WTC11 (cell line): Measurements from ENCODE around the gene SHLD1. TPM values are rescaled to one million over a fixed set of nuclear protein-coding genes. Genes with fewer than 3 reads are reported as not detected.

Experiments
- ATAC-seq: fragments of 200-7000 bp; cut with Tn5 transposase; 2 replicates; pipeline ENCODE4 v1.10.0; 2021; ENCODE audit warnings: mild to moderate bottlenecking, moderate library complexity
- CTCF ChIA-PET: fragments of 300-600 bp; sonication (Branson Sonifier 250); formaldehyde crosslinking; loops from one replicate; lab custom pipeline; 2021; ENCODE audit warnings: antibody characterized with exemption; lab: Charles Lee
- POLR2A ChIA-PET: fragments of 350-600 bp; sonication (Branson Sonifier 250); formaldehyde crosslinking; loops from one replicate; lab custom pipeline; 2021; ENCODE audit warnings: antibody characterized with exemption; lab: Charles Lee
- DNase-seq: peaks from one replicate; pipeline ENCODE4 v3.0.0; 2021; ENCODE audit warnings: low spot score
- H3K27ac Mint-ChIP-seq: 2 replicates; pipeline ENCODE4 v1.8.0; 2021; ENCODE audit warnings: mixed read lengths
- H3K27me3 Mint-ChIP-seq: 2 replicates; pipeline ENCODE4 v1.8.0; 2021; ENCODE audit warnings: low read depth, mild to moderate bottlenecking, moderate library complexity, mixed read lengths
- H3K36me3 Mint-ChIP-seq: 2 replicates; pipeline ENCODE4 v1.8.0; 2021; ENCODE audit warnings: mixed read lengths
- H3K4me1 Mint-ChIP-seq: 2 replicates; pipeline ENCODE4 v1.8.0; 2022; ENCODE audit warnings: mixed read lengths
- H3K4me3 Mint-ChIP-seq: 2 replicates; pipeline ENCODE4 v1.8.0; 2021; ENCODE audit warnings: mild to moderate bottlenecking, moderate library complexity, mixed read lengths
- H3K9me3 Mint-ChIP-seq: 2 replicates; pipeline ENCODE4 v1.8.0; 2021; ENCODE audit warnings: mixed read lengths
- CTCF ChIP-seq: fragments of 200-600 bp; IDR thresholded peaks from 2 replicates; pipeline ENCODE4 v1.8.0; 2022; ENCODE audit warnings: antibody characterized with exemption
- EMX1 ChIP-seq: fragments of 250-450 bp; sonication (Bioruptor Pico); IDR thresholded peaks from 2 replicates; pipeline ENCODE4 v1.8.0; 2021; ENCODE audit warnings: mild to moderate bottlenecking
- ERG ChIP-seq: fragments of 250-450 bp; sonication (Bioruptor Pico); IDR thresholded peaks from 2 replicates; pipeline ENCODE4 v1.8.0; 2021; ENCODE audit warnings: mild to moderate bottlenecking
- ETV6 ChIP-seq: sonication (generic); formaldehyde crosslinking; IDR thresholded peaks from 2 replicates; pipeline ENCODE4 v1.8.1; 2022; ENCODE audit warnings: mild to moderate bottlenecking, missing genetic modification reagents
- FOXJ3 ChIP-seq: sonication (generic); formaldehyde crosslinking; IDR thresholded peaks from 2 replicates; pipeline ENCODE4 v1.9.0; 2021; ENCODE audit warnings: missing genetic modification reagents, mild to moderate bottlenecking, borderline replicate concordance
- GABPB1 ChIP-seq: sonication (generic); formaldehyde crosslinking; IDR thresholded peaks from 2 replicates; pipeline ENCODE4 v1.8.1; 2023; ENCODE audit warnings: mild to moderate bottlenecking, missing genetic modification reagents
- GRHL2 ChIP-seq: fragments of 250-450 bp; sonication (Bioruptor Pico); IDR thresholded peaks from 2 replicates; pipeline ENCODE4 v1.8.0; 2022; ENCODE audit warnings: mild to moderate bottlenecking, moderate library complexity; ENCODE audit not compliant: insufficient replicate concordance, severe bottlenecking
- GTF2I ChIP-seq: fragments of 250-450 bp; sonication (Bioruptor Pico); conservative IDR thresholded peaks from 2 replicates; pipeline ENCODE4 v1.4.0; 2021; ENCODE audit warnings: mild to moderate bottlenecking
- HMGXB4 ChIP-seq: sonication (generic); formaldehyde crosslinking; IDR thresholded peaks from 2 replicates; pipeline ENCODE4 v1.8.1; 2023; ENCODE audit warnings: mild to moderate bottlenecking, moderate library complexity, missing genetic modification reagents
- JAZF1 ChIP-seq: fragments of 250-450 bp; sonication (Bioruptor Pico); IDR thresholded peaks from 2 replicates; pipeline ENCODE4 v1.9.0; 2021; ENCODE audit warnings: moderate library complexity, mild to moderate bottlenecking, inconsistent platforms
- MYBL2 ChIP-seq: sonication (generic); formaldehyde crosslinking; IDR thresholded peaks from 2 replicates; pipeline ENCODE4 v1.8.1; 2023; ENCODE audit warnings: mild to moderate bottlenecking, moderate library complexity, missing genetic modification reagents
- NFE2L1 ChIP-seq: sonication (generic); formaldehyde crosslinking; IDR thresholded peaks from 2 replicates; pipeline ENCODE4 v1.8.1; 2023; ENCODE audit warnings: missing genetic modification reagents
- NFYB ChIP-seq: sonication (generic); formaldehyde crosslinking; conservative IDR thresholded peaks from 2 replicates; pipeline ENCODE4 v1.8.0; 2022; ENCODE audit warnings: low read depth, missing genetic modification reagents
- OVOL2 ChIP-seq: fragments of 250-450 bp; sonication (Bioruptor Pico); IDR thresholded peaks from 2 replicates; pipeline ENCODE4 v1.9.0; 2021; ENCODE audit warnings: mild to moderate bottlenecking, borderline replicate concordance
- PREB ChIP-seq: sonication (generic); formaldehyde crosslinking; IDR thresholded peaks from 2 replicates; pipeline ENCODE4 v1.8.1; 2022; ENCODE audit warnings: mild to moderate bottlenecking, missing genetic modification reagents, moderate library complexity, borderline replicate concordance
- SMAD3 ChIP-seq: sonication (generic); formaldehyde crosslinking; IDR thresholded peaks from 2 replicates; pipeline ENCODE4 v1.8.0; 2022; ENCODE audit warnings: missing genetic modification reagents, mild to moderate bottlenecking, borderline replicate concordance
- TP53 ChIP-seq: sonication (generic); formaldehyde crosslinking; IDR thresholded peaks from 2 replicates; pipeline ENCODE4 v1.8.1; 2023; ENCODE audit warnings: mild to moderate bottlenecking, missing genetic modification reagents
- ZSCAN18 ChIP-seq: fragments of 250-450 bp; sonication (Bioruptor Pico); IDR thresholded peaks from 2 replicates; pipeline ENCODE4 v2.1.2; 2022; ENCODE audit warnings: mild to moderate bottlenecking, moderate library complexity
- total RNA-seq: library from RNA; stranded (reverse); gene quantifications from 3 replicates; pipeline ENCODE4 v1.2.3, GENCODE V29; 2021

Gene SHLD1
- total RNA-seq, 1 experiment from 2014 or later: 4.1 TPM

- TF ChIP-seq ZSCAN18 (CRISPR knock-in tag) (no peak), ETV6 (CRISPR knock-in tag) (no peak), MYBL2 (CRISPR knock-in tag) (no peak), HMGXB4 (CRISPR knock-in tag) (no peak)
- TF ChIP-seq, all 79 proteins: peak for 0
Measured at GRCh38 chr20:5714261-5715041, 35.8 kb upstream of the SHLD1 start (continued).

- CTCF ChIA-PET: interaction anchor here (0.6 kb wide), 1 partner anchor 43 kb away, joined by 5 read pairs; no protein-coding TSS in a partner anchor
- DNase-seq (no peak), ATAC-seq (no peak)
- POLR2A ChIA-PET: interaction anchor here (1.0 kb wide), 1 partner anchor 38 kb away, joined by 3 read pairs; no protein-coding TSS in a partner anchor
- H3K9me3 Mint-ChIP-seq: peaks cover 6% of the 10 kb centered on the region; the same call in 1 of the 2 replicates
- no peaks in the 10 kb centered on the region for H3K36me3 Mint-ChIP-seq
- TF ChIP-seq ERG (CRISPR knock-in tag) (no peak), GTF2I (CRISPR knock-in tag) (no peak), OVOL2 (CRISPR knock-in tag) (no peak), NFYB (CRISPR knock-in tag) (no peak), JAZF1 (no peak), SMAD3 (CRISPR knock-in tag) (no peak), GABPB1 (CRISPR knock-in tag) (no peak), MYBL2 (CRISPR knock-in tag) (no peak), PREB (CRISPR knock-in tag) (no peak)
- H3K27me3 Mint-ChIP-seq: no peaks in the 10 kb centered on the region
- H3K4me1 Mint-ChIP-seq: peaks cover 5% of the 10 kb centered on the region
- no peak overlapping the region for H3K4me3 Mint-ChIP-seq
- H3K27ac Mint-ChIP-seq: no peak overlapping the region
Measured at GRCh38 chr20:5715071-5715841, 34.9 kb upstream of the SHLD1 start.

GRCh38 chr20:5716953-5717352 is 33.2 kb upstream of the SHLD1 start:
- no peak for DNase-seq

More at GRCh38 chr20:5716953-5717352, 33.2 kb upstream of the SHLD1 start:
- ChIA-PET POLR2A (interaction anchor here (0.6 kb wide), 1 partner anchor 55 kb away, joined by 6 read pairs; no protein-coding TSS in a partner anchor), CTCF (interaction anchor here (0.5 kb wide), 1 partner anchor 493 kb away, joined by 3 read pairs; no protein-coding TSS in a partner anchor)
- Mint-ChIP-seq H3K36me3 (no peaks in the 10 kb centered on the region), H3K4me1 (peaks cover 5% of the 10 kb centered on the region), H3K9me3 (peaks cover 6% of the 10 kb centered on the region; the same call in 1 of the 2 replicates), H3K27me3 (no peaks in the 10 kb centered on the region), H3K27ac (no peak overlapping the region), H3K4me3 (no peak overlapping the region)
- ATAC-seq: no peak
- no peak for TF ChIP-seq CTCF
- TF ChIP-seq FOXJ3 (CRISPR knock-in tag): no peak
- no peak for TF ChIP-seq TP53 (CRISPR knock-in tag)
- no peak for TF ChIP-seq NFE2L1
- no peak for TF ChIP-seq GRHL2 (CRISPR knock-in tag)
- no peak for TF ChIP-seq EMX1 (CRISPR knock-in tag)
- TF ChIP-seq PREB (CRISPR knock-in tag): no peak
